ENCODE measurements around the gene MICU1.

Gene MICU1

DNA sequence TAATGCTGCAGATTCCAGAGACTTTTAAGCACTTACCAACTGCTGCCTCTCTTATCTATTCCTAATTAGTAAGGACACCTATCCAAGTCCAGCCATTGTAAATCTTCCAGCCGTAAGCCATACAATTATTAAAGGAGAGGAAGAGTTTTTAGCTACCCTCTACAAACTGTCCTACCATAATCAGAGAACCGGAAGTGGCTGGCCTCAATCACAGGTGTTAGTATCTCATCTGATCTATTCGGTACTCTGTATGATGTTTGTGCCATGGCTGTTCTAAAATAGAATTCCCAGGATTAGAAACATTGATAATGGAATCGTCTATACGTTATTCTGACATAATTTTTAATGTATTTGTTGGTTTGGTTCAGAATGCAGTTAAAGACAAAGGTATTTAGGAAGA is 102.8 kb downstream of the MICU1 start:
- Histone ChIP-seq H3K4me2 (ENCODE audit: low read length) (no peak overlapping the region), H3K27ac (no peak overlapping the region), H3K4me3 (ENCODE audit: low read depth, low read length) (no peak overlapping the region)

DNA sequence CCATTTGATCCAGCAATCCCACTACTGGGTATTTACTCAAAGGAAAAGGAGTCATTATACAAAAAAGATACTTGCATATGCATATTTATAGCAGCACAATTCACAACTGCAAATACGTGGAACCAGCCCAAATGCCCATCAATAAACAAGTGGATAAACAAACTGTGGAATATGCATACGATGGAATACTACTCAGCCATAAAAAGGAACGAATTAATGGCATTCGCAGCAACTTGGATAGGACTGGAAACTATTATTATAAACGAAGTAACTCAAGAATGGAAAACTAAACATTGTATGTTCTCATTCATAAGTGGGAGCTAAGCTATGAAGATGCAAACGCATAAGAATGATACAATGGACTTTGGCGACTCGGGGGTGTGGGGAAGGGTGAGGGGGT is 108.6 kb downstream of the MICU1 start:
- Histone ChIP-seq H3K4me2 (ENCODE audit: low read length) (no peak overlapping the region), H3K27ac (no peak overlapping the region), H3K4me3 (ENCODE audit: low read depth, low read length) (no peak overlapping the region), H3K27me3 (ENCODE audit: control insufficient read depth, insufficient read depth, low read length) (no peaks in the 10 kb centered on the region), H3K79me2 (no peaks in the 10 kb centered on the region), H3K9ac (no peak overlapping the region), H3K4me1 (no peaks in the 10 kb centered on the region), H3K9me3 (ENCODE audit: control insufficient read depth, low read length) (no peaks in the 10 kb centered on the region), H3K36me3 (ENCODE audit: control insufficient read depth, insufficient read depth, low read length) (no peaks in the 10 kb centered on the region), H2AFZ (no peak overlapping the region)
- TF ChIP-seq, protein P1, sequence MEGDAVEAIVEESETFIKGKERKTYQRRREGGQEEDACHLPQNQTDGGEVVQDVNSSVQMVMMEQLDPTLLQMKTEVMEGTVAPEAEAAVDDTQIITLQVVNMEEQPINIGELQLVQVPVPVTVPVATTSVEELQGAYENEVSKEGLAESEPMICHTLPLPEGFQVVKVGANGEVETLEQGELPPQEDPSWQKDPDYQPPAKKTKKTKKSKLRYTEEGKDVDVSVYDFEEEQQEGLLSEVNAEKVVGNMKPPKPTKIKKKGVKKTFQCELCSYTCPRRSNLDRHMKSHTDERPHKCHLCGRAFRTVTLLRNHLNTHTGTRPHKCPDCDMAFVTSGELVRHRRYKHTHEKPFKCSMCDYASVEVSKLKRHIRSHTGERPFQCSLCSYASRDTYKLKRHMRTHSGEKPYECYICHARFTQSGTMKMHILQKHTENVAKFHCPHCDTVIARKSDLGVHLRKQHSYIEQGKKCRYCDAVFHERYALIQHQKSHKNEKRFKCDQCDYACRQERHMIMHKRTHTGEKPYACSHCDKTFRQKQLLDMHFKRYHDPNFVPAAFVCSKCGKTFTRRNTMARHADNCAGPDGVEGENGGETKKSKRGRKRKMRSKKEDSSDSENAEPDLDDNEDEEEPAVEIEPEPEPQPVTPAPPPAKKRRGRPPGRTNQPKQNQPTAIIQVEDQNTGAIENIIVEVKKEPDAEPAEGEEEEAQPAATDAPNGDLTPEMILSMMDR (IDR thresholded peaks at IDR 0.05) = no peak

More for the DNA sequence above, 102.8 kb downstream of the MICU1 start:
- H3K9ac ChIP-seq = no peak overlapping the region
- H3K27me3 ChIP-seq (ENCODE audit: control insufficient read depth, insufficient read depth, low read length) = no peaks in the 10 kb centered on the region
- TF ChIP-seq, protein P1 (IDR thresholded peaks at IDR 0.05) = no peak
- no peaks in the 10 kb centered on the region for H3K4me1 ChIP-seq
- H3K9me3 ChIP-seq (ENCODE audit: control insufficient read depth, low read length) = no peaks in the 10 kb centered on the region
- H3K36me3 ChIP-seq (ENCODE audit: control insufficient read depth, insufficient read depth, low read length) = no peaks in the 10 kb centered on the region
- no peak overlapping the region for H2AFZ ChIP-seq
- H3K79me2 ChIP-seq = no peaks in the 10 kb centered on the region

DNA sequence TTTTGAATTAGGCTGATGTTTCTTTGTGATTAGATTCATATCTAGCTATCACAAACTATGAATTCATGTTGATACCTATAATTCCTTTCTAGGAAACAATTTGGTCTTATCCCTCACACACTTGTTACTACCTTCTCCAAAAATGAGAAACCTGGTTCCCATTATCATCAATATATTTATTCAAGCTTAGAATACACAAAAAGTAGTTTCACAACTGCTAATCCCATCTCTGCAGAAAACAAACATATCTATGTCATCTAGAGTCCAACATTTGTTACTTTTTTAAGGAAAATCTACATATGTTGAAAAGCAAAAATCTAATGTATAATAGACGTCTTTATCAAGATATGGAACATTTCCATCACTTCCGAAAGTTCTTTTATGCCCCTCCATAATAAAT is 110.4 kb downstream of the MICU1 start:
- Histone ChIP-seq H3K9me3 (ENCODE audit: control insufficient read depth, low read length) (no peaks in the 10 kb centered on the region), H3K79me2 (no peaks in the 10 kb centered on the region), H3K27me3 (ENCODE audit: control insufficient read depth, insufficient read depth, low read length) (no peaks in the 10 kb centered on the region), H3K4me1 (no peaks in the 10 kb centered on the region), H3K4me2 (ENCODE audit: low read length) (no peak overlapping the region), H3K4me3 (ENCODE audit: low read depth, low read length) (no peak overlapping the region), H3K27ac (no peak overlapping the region), H2AFZ (no peak overlapping the region), H3K9ac (no peak overlapping the region), H3K36me3 (ENCODE audit: control insufficient read depth, insufficient read depth, low read length) (no peaks in the 10 kb centered on the region)
- TF ChIP-seq, protein P1 (IDR thresholded peaks at IDR 0.05) = no peak

DNA sequence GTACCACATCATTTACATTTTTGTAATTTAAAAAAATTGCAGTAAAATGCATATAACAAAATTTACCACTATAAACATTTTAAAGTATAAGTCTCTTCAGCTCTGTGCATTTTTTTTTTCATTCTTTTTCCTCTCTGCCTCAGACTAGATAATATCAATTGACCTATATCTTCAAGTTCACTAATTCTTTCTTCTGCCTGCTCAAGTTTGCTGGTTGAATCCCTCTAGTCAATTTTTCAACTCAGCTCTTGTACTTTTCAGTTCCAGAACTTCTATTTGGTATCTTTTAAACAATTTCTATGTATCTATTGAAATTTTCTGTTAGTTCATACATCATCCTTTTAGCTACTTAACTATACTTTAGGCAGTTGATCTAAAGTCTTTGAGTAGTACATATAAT is 112.0 kb downstream of the MICU1 start:
- TF ChIP-seq, protein P1 (IDR thresholded peaks at IDR 0.05) = no peak
- no peaks in the 10 kb centered on the region for H3K9me3 ChIP-seq (ENCODE audit: control insufficient read depth, low read length)
- H2AFZ ChIP-seq = no peak overlapping the region
- H3K4me2 ChIP-seq (ENCODE audit: low read length) = no peak overlapping the region
- no peaks in the 10 kb centered on the region for H3K36me3 ChIP-seq (ENCODE audit: control insufficient read depth, insufficient read depth, low read length)
- H3K9ac ChIP-seq = no peak overlapping the region
- no peaks in the 10 kb centered on the region for H3K79me2 ChIP-seq
- H3K4me1 ChIP-seq = no peaks in the 10 kb centered on the region
- no peak overlapping the region for H3K27ac ChIP-seq
- H3K27me3 ChIP-seq (ENCODE audit: control insufficient read depth, insufficient read depth, low read length) = no peaks in the 10 kb centered on the region
- no peak overlapping the region for H3K4me3 ChIP-seq (ENCODE audit: low read depth, low read length)

DNA sequence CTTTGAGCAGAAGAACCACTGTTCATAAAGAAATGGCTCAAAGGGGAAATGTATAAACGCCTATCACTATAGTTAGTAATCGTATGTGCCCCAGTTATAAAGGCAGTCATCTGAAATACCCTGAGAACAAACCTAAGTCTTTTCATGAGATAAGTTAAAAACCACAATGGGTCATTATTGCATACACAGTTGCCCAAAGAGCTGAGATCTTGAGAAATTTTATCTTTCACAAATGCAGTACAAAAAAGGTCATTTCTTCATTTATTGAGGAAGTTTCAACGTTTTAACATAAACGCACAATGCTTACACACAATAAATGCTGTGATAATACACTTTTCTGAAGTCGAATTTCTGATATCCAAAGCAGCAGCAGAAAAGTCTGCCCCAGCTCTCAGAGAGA is 114.4 kb downstream of the MICU1 start:
- no peak overlapping the region for H3K9ac ChIP-seq
- H3K4me3 ChIP-seq (ENCODE audit: low read depth, low read length) = no peak overlapping the region
- H3K4me1 ChIP-seq = no peaks in the 10 kb centered on the region
- TF ChIP-seq, protein P1 (IDR thresholded peaks at IDR 0.05) = no peak
- no peaks in the 10 kb centered on the region for H3K79me2 ChIP-seq
- no peaks in the 10 kb centered on the region for H3K36me3 ChIP-seq (ENCODE audit: control insufficient read depth, insufficient read depth, low read length)
- H3K9me3 ChIP-seq (ENCODE audit: control insufficient read depth, low read length) = no peaks in the 10 kb centered on the region
- H3K27me3 ChIP-seq (ENCODE audit: control insufficient read depth, insufficient read depth, low read length) = no peaks in the 10 kb centered on the region
- no peak overlapping the region for H3K27ac ChIP-seq
- no peak overlapping the region for H3K4me2 ChIP-seq (ENCODE audit: low read length)
- no peak overlapping the region for H2AFZ ChIP-seq

All from parathyroid adenoma (tissue), 2 donors.